Measurements from ENCODE around the gene SALL1. TPM values are rescaled to one million over a fixed set of nuclear protein-coding genes. Genes with fewer than 3 reads are reported as not detected.

Gene SALL1
- total RNA-seq, 1 experiment from 2014 or later: 101 TPM

DNA sequence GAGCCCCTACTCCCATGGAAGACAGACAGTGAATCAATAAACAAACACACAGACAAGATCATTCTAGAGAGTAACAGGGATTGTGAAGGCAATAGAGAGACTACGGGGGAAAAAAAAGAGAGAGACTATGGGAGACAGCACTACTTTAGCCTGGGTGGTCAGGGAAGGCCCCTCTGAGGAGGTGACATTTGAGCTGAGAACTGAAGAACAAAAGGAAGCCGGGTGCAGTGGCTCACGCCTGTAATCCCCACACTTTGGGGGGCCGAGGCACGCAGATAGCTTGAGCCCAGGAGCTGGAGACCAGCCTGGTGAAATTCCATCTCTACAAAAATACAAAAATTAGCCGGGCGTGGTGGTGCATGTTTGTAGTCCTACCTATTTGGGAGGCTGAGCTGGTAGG, 29.2 kb downstream of the SALL1 start:
- no peak overlapping the region for H3K9ac ChIP-seq (ENCODE audit: extremely low read depth, insufficient read length, low read length)
- H3K79me1 ChIP-seq (ENCODE audit: insufficient read depth, low read depth, low read length, poor library complexity, severe bottlenecking): no peaks in the 10 kb centered on the region
- no peak overlapping the region for H4K91ac ChIP-seq (ENCODE audit: insufficient read length, low read depth, low read length)
- H2BK120ac ChIP-seq (ENCODE audit: low read depth, low read length, poor library complexity, severe bottlenecking): no peak overlapping the region
- no peaks in the 10 kb centered on the region for H3K79me2 ChIP-seq (ENCODE audit: insufficient read depth, low read length)
- TF ChIP-seq, protein P1, sequence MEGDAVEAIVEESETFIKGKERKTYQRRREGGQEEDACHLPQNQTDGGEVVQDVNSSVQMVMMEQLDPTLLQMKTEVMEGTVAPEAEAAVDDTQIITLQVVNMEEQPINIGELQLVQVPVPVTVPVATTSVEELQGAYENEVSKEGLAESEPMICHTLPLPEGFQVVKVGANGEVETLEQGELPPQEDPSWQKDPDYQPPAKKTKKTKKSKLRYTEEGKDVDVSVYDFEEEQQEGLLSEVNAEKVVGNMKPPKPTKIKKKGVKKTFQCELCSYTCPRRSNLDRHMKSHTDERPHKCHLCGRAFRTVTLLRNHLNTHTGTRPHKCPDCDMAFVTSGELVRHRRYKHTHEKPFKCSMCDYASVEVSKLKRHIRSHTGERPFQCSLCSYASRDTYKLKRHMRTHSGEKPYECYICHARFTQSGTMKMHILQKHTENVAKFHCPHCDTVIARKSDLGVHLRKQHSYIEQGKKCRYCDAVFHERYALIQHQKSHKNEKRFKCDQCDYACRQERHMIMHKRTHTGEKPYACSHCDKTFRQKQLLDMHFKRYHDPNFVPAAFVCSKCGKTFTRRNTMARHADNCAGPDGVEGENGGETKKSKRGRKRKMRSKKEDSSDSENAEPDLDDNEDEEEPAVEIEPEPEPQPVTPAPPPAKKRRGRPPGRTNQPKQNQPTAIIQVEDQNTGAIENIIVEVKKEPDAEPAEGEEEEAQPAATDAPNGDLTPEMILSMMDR (conservative IDR thresholded peaks at IDR 0.05): no peak
- Mint-ChIP-seq H3K4me3 (no peak overlapping the region; a peak in 1 of 5 replicates), H3K36me3 (ENCODE audit: insufficient read depth in 1 of 3, low read depth in 3 of 3) (no peaks in the 10 kb centered on the region), H3K27ac (peak overlapping the region in 2 of 3 experiments; percentile 1 to 3; a peak in 1 of 7 replicates), H3K9me3 (no peaks in the 10 kb centered on the region), H3K27me3 (ENCODE audit: low read depth) (peaks cover 3% of the 10 kb centered on the region), H3K4me1 (peaks cover 37 to 42% of the 10 kb centered on the region in 2 experiments)
- H4K20me1 ChIP-seq (ENCODE audit: control insufficient read depth, insufficient read depth, insufficient read length): no peaks in the 10 kb centered on the region
- H3K14ac ChIP-seq (ENCODE audit: insufficient read depth, low read length): no peak overlapping the region
- no peak overlapping the region for H3K4me2 ChIP-seq (ENCODE audit: insufficient read depth, insufficient read length, low read length)
- DNase-seq: no peak
- no peak overlapping the region for H2BK20ac ChIP-seq (ENCODE audit: low read depth, low read length, poor library complexity, severe bottlenecking)
- H4K8ac ChIP-seq (replicated peaks; ENCODE audit: insufficient read length, low read depth, low read length): no peak overlapping the region
- no peak overlapping the region for H3K56ac ChIP-seq (ENCODE audit: insufficient read length, low read depth, low read length)
- no peak overlapping the region for H2BK5ac ChIP-seq (ENCODE audit: insufficient read length, low read length)
- no peak overlapping the region for H3K4ac ChIP-seq (ENCODE audit: low read depth, low read length)
- no peak overlapping the region for H3K27ac ChIP-seq (ENCODE audit: insufficient read length, low read depth, low read length)
- no peaks in the 10 kb centered on the region for H3K27me3 ChIP-seq (ENCODE audit: insufficient read depth, low read length)
- no CpG with 5 or more reads among the region's 7 CpGs for WGBS (ENCODE audit: extremely low coverage, insufficient read length, low lambda C conversion rate)
- H3K23ac ChIP-seq (ENCODE audit: insufficient read length, low read depth, low read length): no peak overlapping the region
- H3T11ph ChIP-seq (ENCODE audit: low read length): no peak overlapping the region
- H2BK12ac ChIP-seq (ENCODE audit: insufficient read length, low read depth, low read length): no peak overlapping the region
- no peak overlapping the region for H2AK5ac ChIP-seq (ENCODE audit: insufficient read length, low read length)
- H4K5ac ChIP-seq (ENCODE audit: insufficient read length, low read depth, low read length): no peak overlapping the region
- H3K18ac ChIP-seq (ENCODE audit: insufficient read length, low read depth, low read length): no peak overlapping the region
- no peak overlapping the region for H2BK15ac ChIP-seq (ENCODE audit: low read depth, low read length)
- H3K23me2 ChIP-seq (ENCODE audit: insufficient read length, low read depth, low read length, poor library complexity, severe bottlenecking): no peaks in the 10 kb centered on the region
- peaks cover 2% of the 10 kb centered on the region; the same call in 1 of the 2 replicates for H3K4me1 ChIP-seq (ENCODE audit: insufficient read depth, low read length)
- no peaks in the 10 kb centered on the region for H3K9me3 ChIP-seq (ENCODE audit: control insufficient read depth, low read depth, low read length)
- no peak overlapping the region for H2AFZ ChIP-seq (ENCODE audit: low read length)
